ENCODE data around the gene TCEAL5.
"Not testable (repeated sequence)": the region's sequence is repeated elsewhere in the genome, so short reads cannot be mapped to it uniquely, and the experiment has no call there.

Gene TCEAL5

GRCh38 chrX:103233263-103233662 lies 43.3 kb downstream of the TCEAL5 start:
- DNase-seq, result no peak

- not testable (repeated sequence) for DNase-seq
Measured at GRCh38 chrX:103225918-103226317, 50.6 kb downstream of the TCEAL5 start.
